Smooth muscle cell (in vitro differentiated cells): ENCODE results near the gene CCDC88A. TPM values are rescaled to one million over a fixed set of nuclear protein-coding genes. Genes with fewer than 3 reads are reported as not detected.

ENCODE experiments used
- DNase-seq: peaks from one replicate; lab custom pipeline; 2025; ENCODE audit not compliant: unreplicated experiment; lab: John Stamatoyannopoulos, UW
- H2AFZ ChIP-seq: fragments of 200-600 bp; sonication (generic); 2 replicates; pipeline ENCODE4 v1.6.0; 2016; ENCODE audit warnings: antibody characterized with exemption, low read depth, mild to moderate bottlenecking
- H3F3A ChIP-seq: fragments of 200-600 bp; sonication (generic); 2 replicates; pipeline ENCODE4 v1.6.0; 2017; ENCODE audit warnings: antibody characterized with exemption, low read depth
- H3K27ac ChIP-seq: fragments of 200-600 bp; sonication (generic); 2 replicates; pipeline ENCODE4 v1.5.1; 2016; ENCODE audit warnings: low read depth, mild to moderate bottlenecking
- H3K27me3 ChIP-seq: fragments of 200-600 bp; sonication (generic); 2 replicates; pipeline ENCODE4 v1.6.1; 2016; ENCODE audit warnings: low read depth, mild to moderate bottlenecking
- H3K36me3 ChIP-seq: fragments of 200-600 bp; sonication (generic); 2 replicates; pipeline ENCODE4 v1.5.1; 2016; ENCODE audit warnings: low read depth
- H3K4me1 ChIP-seq: fragments of 200-600 bp; sonication (generic); 2 replicates; pipeline ENCODE4 v1.5.1; 2016; ENCODE audit warnings: low read depth
- H3K4me2 ChIP-seq: fragments of 200-600 bp; sonication (generic); 2 replicates; pipeline ENCODE4 v1.6.0; 2016; ENCODE audit warnings: mild to moderate bottlenecking
- H3K4me3 ChIP-seq: fragments of 200-600 bp; sonication (generic); 2 replicates; pipeline ENCODE4 v1.5.1; 2016; ENCODE audit warnings: mild to moderate bottlenecking
- H3K79me2 ChIP-seq: fragments of 200-600 bp; sonication (generic); 2 replicates; pipeline ENCODE4 v1.6.0; 2016; ENCODE audit warnings: low read depth, mild to moderate bottlenecking
- H3K9ac ChIP-seq: fragments of 200-600 bp; sonication (generic); 2 replicates; pipeline ENCODE4 v1.6.0; 2016; ENCODE audit warnings: low read depth
- H3K9me3 ChIP-seq: fragments of 200-600 bp; sonication (generic); replicated peaks from 2 replicates; pipeline ENCODE4 v1.5.1; 2016; ENCODE audit warnings: low read depth
- H4K20me1 ChIP-seq: fragments of 200-600 bp; sonication (generic); 2 replicates; pipeline ENCODE4 v1.6.0; 2016; ENCODE audit warnings: low read depth
- CTCF ChIP-seq: fragments of 200-600 bp; sonication (generic); IDR thresholded peaks from 2 replicates; pipeline ENCODE4 v1.5.1; 2017; ENCODE audit warnings: borderline replicate concordance, mild to moderate bottlenecking, antibody characterized with exemption; ENCODE audit not compliant: insufficient read depth, poor library complexity, severe bottlenecking
- WGBS: methylation state at CpG from one replicate; pipeline ENCODE4 v1.1.7; 2016; ENCODE audit warnings: low lambda C conversion rate; 5-methylcytosine and 5-hydroxymethylcytosine counted together
- polyA plus RNA-seq: library from polyadenylated mRNA; unstranded; fragments of >200 nt; fragmentation: Nextera tagmentation; extraction: Ambion mirVana; gene quantifications from 2 replicates; pipeline ENCODE4 v1.2.1, GENCODE V29; 2016
- total RNA-seq: library from RNA; depleted of rRNA; stranded (reverse); fragments of >200 nt; gene quantifications from 2 replicates; pipeline ENCODE4 v1.2.3, GENCODE V29; 2014

The CCDC88A gene
- total and polyA plus RNA-seq, 2 experiments from 2014 or later, result 28.8 to 71.1 TPM

DNA sequence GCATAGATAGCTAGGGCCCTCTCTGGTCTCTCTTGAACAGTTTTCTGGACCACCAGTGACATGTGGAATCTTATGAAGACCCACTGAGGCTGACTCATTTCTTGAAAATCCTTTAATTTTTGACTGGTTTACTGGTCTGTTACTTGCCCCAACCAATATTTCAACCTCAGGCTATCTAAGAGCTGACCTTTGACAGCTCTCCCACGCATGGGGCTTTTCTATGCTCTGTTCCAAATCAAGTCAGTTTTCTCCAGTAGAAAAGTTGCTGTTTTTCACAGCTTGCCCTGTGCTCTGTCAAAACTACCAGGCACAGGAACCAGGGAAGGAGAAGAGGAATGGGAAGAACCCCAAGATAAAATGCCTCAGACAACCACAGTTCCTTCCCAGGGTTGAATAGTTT lies 104.7 kb downstream of the CCDC88A start:
- Histone ChIP-seq H3K9me3 (no peaks in the 10 kb centered on the region), H3K4me3 (no peak overlapping the region), H3K4me2 (no peak overlapping the region), H3F3A (no peaks in the 10 kb centered on the region), H3K36me3 (peaks cover 14% of the 10 kb centered on the region), H3K27ac (no peak overlapping the region), H2AFZ (no peak overlapping the region), H3K27me3 (no peaks in the 10 kb centered on the region), H3K4me1 (no peaks in the 10 kb centered on the region), H3K79me2 (no peaks in the 10 kb centered on the region), H3K9ac (no peak overlapping the region), H4K20me1 (no peaks in the 10 kb centered on the region)
- 81% methylated on average over 1 of the region's 1 CpG for WGBS
- no peak for DNase-seq
- no peak for TF ChIP-seq CTCF

DNA sequence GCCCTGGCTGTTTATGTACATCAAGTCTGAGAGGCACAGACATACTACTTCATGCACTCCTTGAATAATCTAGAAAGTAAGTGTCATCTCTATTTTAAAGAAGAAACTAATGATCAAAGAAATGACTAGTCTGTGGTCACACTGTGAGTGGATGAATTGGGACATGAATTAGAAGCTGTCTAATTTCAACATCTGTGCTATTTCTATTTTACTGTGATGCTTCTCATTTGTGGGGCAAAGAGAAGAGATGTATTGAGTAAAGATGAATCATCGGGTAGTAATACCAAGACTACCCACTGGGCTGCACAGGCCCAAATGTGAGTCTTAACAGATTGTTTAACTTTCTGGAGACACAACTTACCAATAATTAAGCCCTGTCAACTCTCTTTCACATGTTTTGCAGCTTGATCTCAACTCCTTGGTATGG lies 108.2 kb downstream of the CCDC88A start:
- Histone ChIP-seq H3K79me2 (no peaks in the 10 kb centered on the region), H3K9me3 (no peaks in the 10 kb centered on the region), H3K36me3 (peaks cover 9% of the 10 kb centered on the region), H3K4me2 (no peak overlapping the region), H3K4me3 (no peak overlapping the region), H2AFZ (no peak overlapping the region), H3F3A (no peaks in the 10 kb centered on the region), H3K27ac (no peak overlapping the region), H3K27me3 (no peaks in the 10 kb centered on the region), H3K9ac (no peak overlapping the region), H3K4me1 (no peaks in the 10 kb centered on the region), H4K20me1 (no peaks in the 10 kb centered on the region)
- TF ChIP-seq CTCF, result no peak
- no peak for DNase-seq
- 92% methylated on average over 1 of the region's 1 CpG for WGBS

GRCh38 chr2:55309446-55309845 lies 110.2 kb downstream of the CCDC88A start:
- no peak overlapping the region for H3K4me3 ChIP-seq
- 85% methylated on average over 2 of the region's 2 CpGs for WGBS
- no peaks in the 10 kb centered on the region for H3K4me1 ChIP-seq
- no peak overlapping the region for H3K4me2 ChIP-seq
- H3K9ac ChIP-seq, result no peak overlapping the region
- no peaks in the 10 kb centered on the region for H3K27me3 ChIP-seq
- TF ChIP-seq CTCF, result no peak
- no peaks in the 10 kb centered on the region for H3K36me3 ChIP-seq
- no peaks in the 10 kb centered on the region for H3F3A ChIP-seq
- no peaks in the 10 kb centered on the region for H3K79me2 ChIP-seq
- no peak overlapping the region for H2AFZ ChIP-seq
- no peaks in the 10 kb centered on the region for H4K20me1 ChIP-seq
- DNase-seq, result no peak
- no peak overlapping the region for H3K27ac ChIP-seq
- no peaks in the 10 kb centered on the region for H3K9me3 ChIP-seq

DNA sequence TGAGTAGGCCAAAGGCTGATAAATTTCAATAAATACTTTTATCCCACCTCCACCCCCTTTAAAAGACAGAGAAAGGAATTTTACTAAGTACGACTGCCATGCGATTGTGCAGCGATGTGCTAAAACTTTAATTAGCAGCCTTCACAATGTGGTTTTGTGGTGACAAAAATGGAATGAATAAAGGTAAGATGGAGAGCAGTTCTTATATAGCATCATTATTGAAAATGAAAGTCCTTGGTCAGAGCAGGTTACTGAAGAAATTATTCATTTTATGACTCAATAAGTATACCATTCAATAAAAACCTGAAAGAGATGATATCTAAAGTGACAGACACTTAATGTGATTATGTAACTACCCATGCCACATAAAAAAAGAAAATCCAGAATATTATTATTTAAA lies 117.4 kb downstream of the CCDC88A start:
- 94% methylated on average over 3 of the region's 3 CpGs for WGBS
- peaks cover 14% of the 10 kb centered on the region for H3K36me3 ChIP-seq
- H2AFZ ChIP-seq, result no peak overlapping the region
- H3K79me2 ChIP-seq, result no peaks in the 10 kb centered on the region
- no peak for DNase-seq
- H3K4me2 ChIP-seq, result no peak overlapping the region
- no peak overlapping the region for H3K27ac ChIP-seq
- no peaks in the 10 kb centered on the region for H4K20me1 ChIP-seq
- H3K9me3 ChIP-seq, result no peaks in the 10 kb centered on the region
- H3K9ac ChIP-seq, result no peak overlapping the region
- no peaks in the 10 kb centered on the region for H3K4me1 ChIP-seq
- H3K4me3 ChIP-seq, result no peak overlapping the region
- no peak for TF ChIP-seq CTCF
- no peaks in the 10 kb centered on the region for H3K27me3 ChIP-seq
- no peaks in the 10 kb centered on the region for H3F3A ChIP-seq
